Heart right ventricle (tissue), 16 donors: ENCODE measurements around the gene TMOD1. TPM values are rescaled to one million over a fixed set of nuclear protein-coding genes. Genes with fewer than 3 reads are reported as not detected.

Experiments used
- ATAC-seq, 8 donors: fragments of 200-7000 bp; cut with Tn5 transposase; one replicate each; pipeline ENCODE4 v1.9.1; 2020; ENCODE audit warnings: mild to moderate bottlenecking in 8 of 8, moderate library complexity in 8 of 8, moderate number of reproducible peaks in 1 of 8
- DNase-seq, 2 donors: peaks; one replicate each; pipeline ENCODE4 v3.0.0-alpha.2; 2020
- H3K27ac ChIP-seq, 10 donors: fragments of 200-600 bp; sonication (generic) in 2 of 10; one replicate each; pipeline versions ENCODE4 v1.5.0 to v1.8.0; 2020 to 2022; ENCODE audit warnings: mild to moderate bottlenecking in 3 of 10
- H3K27me3 ChIP-seq, 7 donors: fragments of 200-600 bp; one replicate each; pipeline ENCODE4 v1.8.0; 2021 to 2022; ENCODE audit warnings: mild to moderate bottlenecking in 2 of 7
- H3K36me3 ChIP-seq, 9 donors: fragments of 200-600 bp; sonication (generic) in 1 of 9; one replicate each; pipeline versions ENCODE4 v1.5.0 to v1.8.0; 2020 to 2022; ENCODE audit warnings: mild to moderate bottlenecking in 2 of 9
- H3K4me1 ChIP-seq, 9 donors: fragments of 200-600 bp; sonication (generic) in 1 of 9; one replicate each; pipeline versions ENCODE4 v1.5.0 to v1.8.0; 2020 to 2022; ENCODE audit warnings: mild to moderate bottlenecking in 4 of 9
- H3K4me3 ChIP-seq, 10 donors: fragments of 200-600 bp; sonication (generic) in 2 of 10; one replicate each; pipeline versions ENCODE4 v1.5.0 to v1.8.0; 2020 to 2022; ENCODE audit warnings: mild to moderate bottlenecking in 7 of 10, moderate library complexity in 2 of 10
- H3K9me3 ChIP-seq, 11 donors: fragments of 200-600 bp in 10 of 11; sonication (generic) in 2 of 11; one replicate each; pipeline versions ENCODE4 v1.5.0 to v1.8.0; 2013 to 2022; ENCODE audit warnings: mild to moderate bottlenecking in 2 of 11, control low read depth in 1 of 11, moderate library complexity in 1 of 11
- WGBS, 2 donors: extraction: QIAGEN DNeasy Blood & Tissue Kit; methylation state at CpG; one replicate each; pipeline ENCODE4 v1.1.7; 2013; ENCODE audit warnings: inconsistent platforms in 1 of 2; 5-methylcytosine and 5-hydroxymethylcytosine counted together
- intact Hi-C, 10 donors: fragments of 100-400 bp; cut with DNase I; formaldehyde crosslinking; loops; one replicate each; pipeline versions ENCODE4 v1.11.1 to v1.14.2; 2022
- polyA plus RNA-seq, 2 donors: library from polyadenylated mRNA; stranded (reverse); fragments of 200-250 nt; gene quantifications; one replicate each; pipeline ENCODE4 v1.2.3, GENCODE V29; 2013
- total RNA-seq, 10 donors: library from RNA; stranded (reverse); fragmentation: NEBNext Ultra II Directional in 3 of 10; extraction: Animal tissue kit (Norgen Biotek cat#: 25700) in 3 of 10; gene quantifications; one replicate each; pipeline versions ENCODE4 v1.2.1 to v1.2.4, GENCODE V29; 2021 to 2023
- TF ChIP-seq, protein P1 (sequence below), 9 donors: fragments of 200-600 bp; sonication (generic) in 2 of 9; IDR thresholded peaks; one replicate each; pipeline versions ENCODE4 v1.5.0 to v1.8.0; 2021 to 2022; ENCODE audit warnings: antibody characterized with exemption in 9 of 9, mild to moderate bottlenecking in 5 of 9, moderate library complexity in 1 of 9
- donor health status: Arrhythmogenic right ventricular cardiomyopathy.
- donor health status: ischemic (EF 13 %, LVEDD 7.1; RV severe dilation, severe dysfunction).
- donor health status: healthy with polysubstance abuse.
- donor health status: DM: no; HTN: yes; CAD: no.
- donor health status: DM: no; HTN: no; CAD: no.
- donor health status: ischemic (EF 25% LVEDD 6.9; RV normal size, moderate dysfunction).
- donor health status: ischemic (EF 25% LVEDD 5.7; RV mildly dilated, moderate dysfunction).
- donor health status: healthy.
- donor health status: DM: yes; HTN: yes; CAD: no.
- donor health status: Ischemic cardiomyopathy.
- donor health status: ischemic (EF 35%, LVEDD 5.7; RV mildly dilated, moderate dysfunction).
- donor health status: nonischemic (EF 11% LVEDD 7.7; RV severe dilation, severe dysfunction).
- donor health status: DM: yes; HTN: yes; CAD: no.
- donor health status: PGD.
- donor health status: ischemic (EF 29% LVEDD 5.4; RV normal size, mild dysfunction).
- donor health status: nonischemic (EF 23%, LVEDD 6.1; RV moderate dilation, normal function).

The TMOD1 gene
- total and polyA plus RNA-seq, 12 donors: 83.7 to 203 (median 176) TPM

GRCh38 chr9:97632248-97632984 lies 130.9 kb downstream of the TMOD1 start:
- peaks cover 2 to 78% (median 60%) of the 10 kb centered on the region in 9 donors for H3K4me1 ChIP-seq
- TF ChIP-seq, protein P1, sequence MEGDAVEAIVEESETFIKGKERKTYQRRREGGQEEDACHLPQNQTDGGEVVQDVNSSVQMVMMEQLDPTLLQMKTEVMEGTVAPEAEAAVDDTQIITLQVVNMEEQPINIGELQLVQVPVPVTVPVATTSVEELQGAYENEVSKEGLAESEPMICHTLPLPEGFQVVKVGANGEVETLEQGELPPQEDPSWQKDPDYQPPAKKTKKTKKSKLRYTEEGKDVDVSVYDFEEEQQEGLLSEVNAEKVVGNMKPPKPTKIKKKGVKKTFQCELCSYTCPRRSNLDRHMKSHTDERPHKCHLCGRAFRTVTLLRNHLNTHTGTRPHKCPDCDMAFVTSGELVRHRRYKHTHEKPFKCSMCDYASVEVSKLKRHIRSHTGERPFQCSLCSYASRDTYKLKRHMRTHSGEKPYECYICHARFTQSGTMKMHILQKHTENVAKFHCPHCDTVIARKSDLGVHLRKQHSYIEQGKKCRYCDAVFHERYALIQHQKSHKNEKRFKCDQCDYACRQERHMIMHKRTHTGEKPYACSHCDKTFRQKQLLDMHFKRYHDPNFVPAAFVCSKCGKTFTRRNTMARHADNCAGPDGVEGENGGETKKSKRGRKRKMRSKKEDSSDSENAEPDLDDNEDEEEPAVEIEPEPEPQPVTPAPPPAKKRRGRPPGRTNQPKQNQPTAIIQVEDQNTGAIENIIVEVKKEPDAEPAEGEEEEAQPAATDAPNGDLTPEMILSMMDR (IDR thresholded peaks at IDR 0.05): no peak
- intact Hi-C loops: loop anchor here in 1 of 10 donors (10.0 kb wide), 1 partner anchor 632 kb away; no protein-coding TSS in a partner anchor
- peaks cover 0 to 2% (median 0%) of the 10 kb centered on the region in 9 donors for H3K36me3 ChIP-seq
- H3K27ac ChIP-seq: peak overlapping the region; percentile 93 to 99 (median 96)
- peak; percentile 30 to 63 for DNase-seq
- peak overlapping the region; percentile 49 to 98 (median 94) for H3K4me3 ChIP-seq
- H3K9me3 ChIP-seq: no peaks in the 10 kb centered on the region
- peak; percentile 3 to 19 (median 12) for ATAC-seq
- H3K27me3 ChIP-seq: no peaks in the 10 kb centered on the region
- 1 to 2% methylated on average over 27 of the region's 27 CpGs for WGBS, 2 donors

DNA sequence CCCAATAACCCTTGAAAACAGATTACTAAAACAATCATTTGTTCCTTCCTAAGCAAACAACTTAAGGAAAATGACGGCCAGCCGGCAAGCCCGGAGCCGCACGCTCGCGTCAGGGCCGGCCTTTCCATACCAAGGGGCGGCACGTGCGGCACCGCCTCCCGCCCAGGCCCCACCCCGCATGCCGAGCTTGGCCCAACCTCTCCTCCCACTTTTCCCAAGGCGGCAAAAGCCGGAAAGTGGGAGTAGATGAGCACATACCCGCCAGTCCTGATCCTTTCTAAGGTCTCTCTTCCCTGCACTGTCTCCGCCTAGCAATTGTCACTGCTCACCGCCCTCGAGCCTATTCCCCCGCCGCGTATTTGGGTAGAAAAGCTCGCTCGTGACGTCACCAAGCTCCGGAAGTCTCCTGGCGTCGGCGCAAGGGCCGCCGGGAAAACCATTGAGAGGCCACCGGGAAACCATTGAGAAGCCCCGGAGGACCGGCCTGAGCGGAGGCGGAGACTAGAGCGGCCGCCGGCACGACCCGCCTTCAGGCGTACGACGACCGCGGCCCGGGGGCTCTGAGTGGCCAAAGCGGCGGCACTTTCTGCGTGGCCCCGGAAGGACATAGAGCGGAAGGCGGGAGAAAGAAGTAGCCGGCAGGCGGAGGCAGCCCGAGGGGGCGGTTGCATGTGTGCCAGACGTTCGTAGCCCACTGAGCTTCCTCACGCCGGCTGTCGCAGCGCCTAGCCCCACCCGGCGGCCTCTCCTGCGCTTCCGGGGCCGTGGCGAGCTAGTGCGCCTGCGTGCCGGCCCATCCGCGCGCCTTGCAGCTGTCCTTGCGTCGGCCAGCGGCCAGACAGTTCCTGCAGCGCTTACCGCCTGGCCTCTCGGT lies 131.8 kb downstream of the TMOD1 start, which contains the start of the genes NCBP1 and TSTD2:
TSS of gene NCBP1 (plus strand) at position 837 of the 874 bp plus-strand sequence. CDS start 61 bp downstream, outside the sequence.
TSS of gene TSTD2 (minus strand) at position 384 of the 874 bp plus-strand sequence. CDS start 5,806 bp downstream, outside the sequence.
- peak within 1 kb of the TSS; percentile 93 to 99 (median 96) for H3K27ac ChIP-seq
- H3K27me3 ChIP-seq: no peaks in the 10 kb centered on the region
- intact Hi-C loops: loop anchor here in 1 of 10 donors (10.0 kb wide), 1 partner anchor 632 kb away; no protein-coding TSS in a partner anchor
- H3K4me1 ChIP-seq: peaks cover 2 to 78% (median 59%) of the 10 kb centered on the region in 9 donors
- no peaks in the 10 kb centered on the region for H3K36me3 ChIP-seq
- H3K9me3 ChIP-seq: no peaks in the 10 kb centered on the region
- 0% methylated on average over 82 to 83 of the region's 83 CpGs for WGBS, 2 donors
- TF ChIP-seq, protein P1 (IDR thresholded peaks at IDR 0.05): peak in 4 of 9 donors; percentile 4 to 40 (median 22)
- DNase-seq (peak; percentile 97), ATAC-seq (peak; percentile 94 to 97 (median 95))
- H3K4me3 ChIP-seq: peak within 1 kb of the TSS; percentile 49 to 98 (median 94)

- peak overlapping the region; percentile 93 to 99 (median 96) for H3K27ac ChIP-seq
- no peaks in the 10 kb centered on the region for H3K36me3 ChIP-seq
- DNase-seq (no peak), ATAC-seq (peak in 1 of 8 donors; percentile 1)
- intact Hi-C loops: loop anchor here in 1 of 10 donors (10.0 kb wide), 1 partner anchor 631 kb away; no protein-coding TSS in a partner anchor
- WGBS, 2 donors: 0% methylated on average over 43 of the region's 43 CpGs
- TF ChIP-seq, protein P1 (IDR thresholded peaks at IDR 0.05): peak in 1 of 9 donors; percentile 14
- no peaks in the 10 kb centered on the region for H3K27me3 ChIP-seq
- H3K4me3 ChIP-seq: peak overlapping the region; percentile 49 to 98 (median 94)
- H3K9me3 ChIP-seq: no peaks in the 10 kb centered on the region
- peaks cover 2 to 78% (median 59%) of the 10 kb centered on the region in 9 donors for H3K4me1 ChIP-seq
Measured at GRCh38 chr9:97633859-97634490, 132.5 kb downstream of the TMOD1 start.
